OCI-LY1 (cell line): ENCODE measurements around the gene WDR82.

Source experiments
- H2AFZ ChIP-seq: fragments of 200-600 bp; sonication (generic), shearing (Covaris generic); 2 replicates; pipeline ENCODE4 v1.6.0; 2014; ENCODE audit warnings: antibody characterized with exemption, mild to moderate bottlenecking, low read length
- H3F3A ChIP-seq: fragments of 200-600 bp; sonication (generic), shearing (Covaris generic); 2 replicates; pipeline ENCODE4 v1.6.0; 2014; ENCODE audit warnings: mild to moderate bottlenecking, antibody characterized with exemption, low read length, moderate library complexity; ENCODE audit not compliant: insufficient read depth
- H3K27ac ChIP-seq: fragments of 200-600 bp; sonication (generic); 2 replicates; pipeline ENCODE4 v1.5.1; 2014; ENCODE audit warnings: low read length, mixed run types, mild to moderate bottlenecking, low read depth; ENCODE audit not compliant: poor library complexity, severe bottlenecking
- H3K27me3 ChIP-seq: fragments of 200-600 bp; sonication (generic); 2 replicates; pipeline ENCODE4 v1.6.0; 2014; ENCODE audit warnings: antibody characterized with exemption, mild to moderate bottlenecking, low read length, moderate library complexity; ENCODE audit not compliant: insufficient read depth
- H3K36me3 ChIP-seq: fragments of 200-600 bp; sonication (generic); 2 replicates; pipeline ENCODE4 v1.6.1; 2014; ENCODE audit warnings: mild to moderate bottlenecking, antibody characterized with exemption, low read length, moderate library complexity, mixed read lengths; ENCODE audit not compliant: insufficient read depth
- H3K4me1 ChIP-seq: fragments of 200-600 bp; sonication (generic); 2 replicates; pipeline ENCODE4 v1.5.1; 2014; ENCODE audit warnings: mild to moderate bottlenecking, low read length, moderate library complexity; ENCODE audit not compliant: insufficient read depth, severe bottlenecking
- H3K4me2 ChIP-seq: fragments of 200-600 bp; sonication (generic), shearing (Covaris generic); 2 replicates; pipeline ENCODE4 v1.6.1; 2014; ENCODE audit warnings: low read length
- H3K4me3 ChIP-seq: fragments of 200-600 bp; sonication (generic); 2 replicates; pipeline ENCODE4 v1.5.1; 2014; ENCODE audit warnings: low read length, low read depth, mild to moderate bottlenecking, mixed read lengths; ENCODE audit not compliant: poor library complexity, severe bottlenecking
- H3K79me2 ChIP-seq: fragments of 200-600 bp; shearing (Covaris generic); 2 replicates; pipeline ENCODE4 v1.6.1; 2016; ENCODE audit warnings: mixed run types, low read length, mixed read lengths; ENCODE audit not compliant: insufficient read depth
- H3K9ac ChIP-seq: fragments of 200-600 bp; sonication (generic), shearing (Covaris generic); 2 replicates; pipeline ENCODE4 v1.6.1; 2014; ENCODE audit warnings: mild to moderate bottlenecking, low read length, mixed read lengths
- H3K9me2 ChIP-seq: fragments of 200-600 bp; sonication (generic), shearing (Covaris generic); 2 replicates; pipeline ENCODE4 v1.6.1; 2014; ENCODE audit warnings: low read depth, mild to moderate bottlenecking, low read length, mixed read lengths
- H3K9me3 ChIP-seq: fragments of 200-600 bp; shearing (Covaris generic); 2 replicates; pipeline ENCODE4 v1.6.1; 2014; ENCODE audit warnings: low read length, mixed read lengths
- H4K20me1 ChIP-seq: fragments of 200-600 bp; sonication (generic), shearing (Covaris generic); 2 replicates; pipeline ENCODE4 v1.6.0; 2016; ENCODE audit warnings: mild to moderate bottlenecking, low read length; ENCODE audit not compliant: insufficient read depth
- EZH2 ChIP-seq: fragments of 200-600 bp; sonication (generic), shearing (Covaris generic); IDR thresholded peaks from 2 replicates; pipeline ENCODE4 v1.8.0; 2017; ENCODE audit warnings: borderline replicate concordance, mixed run types, mild to moderate bottlenecking, antibody characterized with exemption, low read length, moderate library complexity, mixed read lengths
- TF ChIP-seq, protein P1 (sequence below): fragments of 200-600 bp; sonication (generic), shearing (Covaris generic); IDR thresholded peaks from 2 replicates; pipeline ENCODE4 v1.5.1; 2017; ENCODE audit warnings: mild to moderate bottlenecking, antibody characterized with exemption, low read length, moderate library complexity, mixed read lengths

WDR82 gene

DNA sequence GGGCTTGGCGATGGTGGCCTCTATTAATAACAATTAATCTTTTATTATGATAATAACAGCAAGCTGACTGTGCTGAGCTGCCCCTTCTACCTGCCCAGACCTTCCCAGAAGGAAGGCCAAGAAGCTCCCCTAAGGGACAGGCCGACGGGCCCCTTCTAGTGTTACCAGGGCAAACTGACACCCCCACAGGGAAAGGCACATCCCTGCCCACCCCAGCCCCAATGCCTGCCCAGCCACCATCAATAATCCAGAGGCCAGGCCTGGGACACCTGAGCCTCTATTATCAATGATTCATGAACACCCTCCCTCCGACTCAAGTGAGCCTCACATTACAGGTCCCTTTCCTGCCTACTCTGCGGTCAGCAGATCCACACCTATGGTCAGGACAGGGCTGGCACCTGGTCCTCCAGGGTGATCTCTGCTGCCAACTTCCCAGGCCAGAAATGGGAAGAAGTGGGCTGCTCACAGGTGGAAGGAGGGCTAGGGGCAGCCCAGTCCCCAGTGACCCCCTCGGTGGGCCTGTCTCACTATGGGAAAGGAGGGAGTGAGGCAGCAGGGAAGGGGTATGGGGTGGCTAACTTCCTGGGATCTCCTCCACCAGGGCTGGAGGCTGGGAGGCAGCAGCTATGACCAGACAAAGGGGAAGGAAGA, 41.3 kb downstream of the WDR82 start:
- Histone ChIP-seq H3K4me3 (peak overlapping the region; percentile 76), H3K9me3 (no peaks in the 10 kb centered on the region), H3K4me2 (peak overlapping the region; percentile 98; the same call in 1 of the 2 replicates), H3K9me2 (no peaks in the 10 kb centered on the region), H4K20me1 (no peaks in the 10 kb centered on the region), H3K27me3 (no peaks in the 10 kb centered on the region), H3K4me1 (peaks cover 34% of the 10 kb centered on the region), H3K36me3 (peaks cover 12% of the 10 kb centered on the region; the same call in 1 of the 2 replicates), H3F3A (no peaks in the 10 kb centered on the region), H3K27ac (peak overlapping the region; percentile 44), H3K9ac (peak overlapping the region; percentile 100; the same call in 1 of the 2 replicates), H2AFZ (no peak overlapping the region), H3K79me2 (peaks cover 8% of the 10 kb centered on the region)
- no peak for TF ChIP-seq EZH2
- TF ChIP-seq, protein P1, sequence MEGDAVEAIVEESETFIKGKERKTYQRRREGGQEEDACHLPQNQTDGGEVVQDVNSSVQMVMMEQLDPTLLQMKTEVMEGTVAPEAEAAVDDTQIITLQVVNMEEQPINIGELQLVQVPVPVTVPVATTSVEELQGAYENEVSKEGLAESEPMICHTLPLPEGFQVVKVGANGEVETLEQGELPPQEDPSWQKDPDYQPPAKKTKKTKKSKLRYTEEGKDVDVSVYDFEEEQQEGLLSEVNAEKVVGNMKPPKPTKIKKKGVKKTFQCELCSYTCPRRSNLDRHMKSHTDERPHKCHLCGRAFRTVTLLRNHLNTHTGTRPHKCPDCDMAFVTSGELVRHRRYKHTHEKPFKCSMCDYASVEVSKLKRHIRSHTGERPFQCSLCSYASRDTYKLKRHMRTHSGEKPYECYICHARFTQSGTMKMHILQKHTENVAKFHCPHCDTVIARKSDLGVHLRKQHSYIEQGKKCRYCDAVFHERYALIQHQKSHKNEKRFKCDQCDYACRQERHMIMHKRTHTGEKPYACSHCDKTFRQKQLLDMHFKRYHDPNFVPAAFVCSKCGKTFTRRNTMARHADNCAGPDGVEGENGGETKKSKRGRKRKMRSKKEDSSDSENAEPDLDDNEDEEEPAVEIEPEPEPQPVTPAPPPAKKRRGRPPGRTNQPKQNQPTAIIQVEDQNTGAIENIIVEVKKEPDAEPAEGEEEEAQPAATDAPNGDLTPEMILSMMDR, result no peak

DNA sequence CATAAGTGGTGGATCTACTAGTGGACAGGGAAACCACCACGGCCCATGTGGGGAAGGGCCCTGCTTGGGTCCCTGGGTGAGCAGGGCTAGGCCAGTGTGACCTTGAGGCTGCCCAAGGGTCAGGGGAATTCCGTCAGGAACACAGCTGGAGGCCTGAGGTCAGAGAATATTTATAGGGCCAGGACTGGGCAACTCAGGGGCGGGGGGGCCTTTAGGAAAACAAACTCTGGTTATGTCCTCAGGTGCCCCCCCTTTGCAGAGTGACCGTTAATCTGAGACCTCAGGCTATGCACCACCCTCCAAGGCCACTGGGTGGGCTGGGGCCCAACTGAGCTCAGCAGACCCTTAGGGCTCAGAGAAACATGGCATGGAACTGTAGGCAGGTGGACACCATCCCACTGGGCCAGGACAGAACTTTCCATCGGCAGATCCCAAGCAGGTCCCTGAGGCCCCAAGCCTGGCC, 42.0 kb downstream of the WDR82 start:
- H3K4me1 ChIP-seq, result peaks cover 41% of the 10 kb centered on the region
- no peaks in the 10 kb centered on the region for H4K20me1 ChIP-seq
- H3K27me3 ChIP-seq, result no peaks in the 10 kb centered on the region
- no peaks in the 10 kb centered on the region for H3K9me2 ChIP-seq
- H3F3A ChIP-seq, result no peaks in the 10 kb centered on the region
- no peak overlapping the region for H3K27ac ChIP-seq
- no peak overlapping the region for H3K9ac ChIP-seq
- H3K9me3 ChIP-seq, result no peaks in the 10 kb centered on the region
- no peak overlapping the region for H3K4me3 ChIP-seq
- TF ChIP-seq, protein P1, result no peak
- TF ChIP-seq EZH2, result no peak
- H3K79me2 ChIP-seq, result peaks cover 8% of the 10 kb centered on the region
- no peak overlapping the region for H2AFZ ChIP-seq
- H3K36me3 ChIP-seq, result peaks cover 12% of the 10 kb centered on the region; the same call in 1 of the 2 replicates
- H3K4me2 ChIP-seq, result no peak overlapping the region

DNA sequence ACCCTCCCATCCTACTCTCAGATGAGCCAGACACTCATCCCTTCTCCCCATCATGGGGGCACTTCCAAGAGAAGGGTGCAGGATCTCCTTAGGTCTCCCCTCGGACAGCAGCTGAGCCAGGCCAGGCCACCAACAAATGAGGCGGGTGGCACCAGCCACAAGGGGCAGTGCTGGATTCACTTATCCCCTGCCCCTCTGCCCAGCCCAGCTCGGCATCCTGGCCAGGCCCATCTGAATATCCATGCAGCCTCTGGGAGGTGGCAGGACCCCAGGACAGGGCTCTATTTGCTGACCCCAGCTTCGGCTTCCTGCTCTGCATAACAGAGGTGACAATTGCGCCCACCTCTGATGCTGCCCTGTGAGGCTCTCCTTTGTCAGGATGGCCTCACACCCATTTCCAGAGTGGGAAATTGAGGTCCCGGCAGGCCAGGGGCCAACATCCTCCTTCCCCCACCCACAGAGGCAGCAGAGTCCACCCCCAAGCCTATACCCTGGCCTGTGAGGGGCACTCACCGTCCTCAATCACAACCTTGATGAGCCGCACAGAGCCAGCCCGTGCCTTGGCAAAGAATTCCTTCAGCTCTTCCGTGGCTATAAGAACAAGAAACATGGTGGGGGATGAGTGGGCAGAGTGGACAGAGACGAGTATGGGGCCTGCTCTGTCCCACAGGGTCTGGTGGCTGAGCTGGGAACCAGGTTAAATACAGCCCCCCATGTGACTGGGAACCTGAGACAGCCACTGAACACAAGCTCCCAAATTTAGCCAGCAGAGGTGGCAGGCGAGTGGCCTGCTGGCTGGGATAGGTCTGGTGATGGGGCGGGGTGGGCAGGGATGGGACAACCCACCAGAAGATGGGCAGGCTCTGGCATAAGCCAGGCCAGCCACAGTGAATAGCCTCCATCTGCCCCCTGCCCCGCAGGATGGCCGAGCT, 43.7 kb downstream of the WDR82 start:
- Histone ChIP-seq H3K4me2 (no peak overlapping the region), H3K79me2 (peaks cover 8% of the 10 kb centered on the region), H4K20me1 (no peaks in the 10 kb centered on the region)

More for the DNA sequence above, 43.7 kb downstream of the WDR82 start:
- Histone ChIP-seq H3K36me3 (peaks cover 22% of the 10 kb centered on the region; the same call in 1 of the 2 replicates), H3K9ac (no peak overlapping the region), H3K9me2 (no peaks in the 10 kb centered on the region), H2AFZ (no peak overlapping the region), H3K4me1 (peaks cover 32% of the 10 kb centered on the region), H3K4me3 (no peak overlapping the region), H3K27ac (no peak overlapping the region), H3F3A (no peaks in the 10 kb centered on the region), H3K9me3 (no peaks in the 10 kb centered on the region), H3K27me3 (no peaks in the 10 kb centered on the region)
- no peak for TF ChIP-seq EZH2
- TF ChIP-seq, protein P1, result no peak
